GM18861 (cell line): Measurements from ENCODE around the gene COX4I1.

Source experiments
- ATAC-seq: cut with Tn5 transposase; IDR thresholded peaks from one replicate; pipeline ENCODE4 v1.9.1; 2021; ENCODE audit not compliant: unreplicated experiment

The COX4I1 gene

DNA sequence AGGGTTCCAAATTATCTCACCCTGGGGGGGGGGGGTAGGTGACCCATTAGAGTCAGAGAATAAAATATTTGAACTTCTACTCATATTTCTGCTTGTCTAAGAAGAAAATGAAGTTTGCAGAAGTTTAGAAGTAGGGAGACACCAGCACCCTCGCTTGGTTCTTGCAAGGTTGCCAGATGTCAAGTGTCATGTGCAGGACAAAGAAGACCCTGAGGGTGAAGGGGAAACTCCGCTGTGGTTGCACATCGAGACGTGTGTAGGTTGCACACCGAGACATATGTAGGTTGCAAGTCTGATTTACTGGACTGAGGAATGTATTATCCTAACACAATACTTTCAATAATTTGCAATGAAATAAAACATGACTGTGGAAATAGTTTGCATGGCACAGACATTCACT lies 57.1 kb downstream of the COX4I1 start:
- ATAC-seq: no peak
